H4 (cell line): ENCODE measurements around the gene SPECC1L. TPM values are rescaled to one million over a fixed set of nuclear protein-coding genes. Genes with fewer than 3 reads are reported as not detected.
"Not testable (repeated sequence)": the region's sequence is repeated elsewhere in the genome, so short reads cannot be mapped to it uniquely, and the experiment has no call there.

ENCODE experiments used
- DNase-seq: peaks from one replicate; pipeline ENCODE4 v3.0.0-alpha.2; 2015; ENCODE audit warnings: low spot score
- total RNA-seq: library from RNA; depleted of rRNA; stranded (reverse); fragments of >200 nt; shearing (Covaris generic); gene quantifications from 2 replicates; pipeline ENCODE4 v1.2.3, GENCODE V29; 2014

The SPECC1L gene
- total RNA-seq, 1 experiment from 2014 or later: 10.8 TPM

- DNase-seq: no peak
Measured at GRCh38 chr22:24247011-24247507, 23.6 kb upstream of the SPECC1L start.

GRCh38 chr22:24247564-24248344, 22.9 kb upstream of the SPECC1L start:
- peak; percentile 62 for DNase-seq

- not testable (repeated sequence) for DNase-seq
Measured at GRCh38 chr22:24248611-24249010, 22.0 kb upstream of the SPECC1L start.

- DNase-seq: not testable (repeated sequence)
Measured at GRCh38 chr22:24249413-24249812, 21.2 kb upstream of the SPECC1L start.

GRCh38 chr22:24251286-24251685, 19.3 kb upstream of the SPECC1L start:
- DNase-seq: not testable (repeated sequence)

GRCh38 chr22:24253126-24253525, 17.5 kb upstream of the SPECC1L start:
- DNase-seq: not testable (repeated sequence)

GRCh38 chr22:24256136-24256535, 14.5 kb upstream of the SPECC1L start:
- not testable (repeated sequence) for DNase-seq

GRCh38 chr22:24256736-24257135, 13.9 kb upstream of the SPECC1L start:
- not testable (repeated sequence) for DNase-seq

- peak; percentile 80 for DNase-seq
Measured at GRCh38 chr22:24259459-24259858, 11.2 kb upstream of the SPECC1L start.

GRCh38 chr22:24262185-24262749, 8.4 kb upstream of the SPECC1L start:
- DNase-seq: not testable (repeated sequence)

GRCh38 chr22:24263479-24263878, 7.2 kb upstream of the SPECC1L start:
- DNase-seq: not testable (repeated sequence)

GRCh38 chr22:24264329-24264896, 6.2 kb upstream of the SPECC1L start:
- DNase-seq: not testable (repeated sequence)

GRCh38 chr22:24265734-24266133, 4.9 kb upstream of the SPECC1L start:
- DNase-seq: no peak

GRCh38 chr22:24266495-24266894, 4.1 kb upstream of the SPECC1L start:
- not testable (repeated sequence) for DNase-seq

- no peak for DNase-seq
Measured at GRCh38 chr22:24271386-24271854, 789 bp downstream of the SPECC1L start.

GRCh38 chr22:24273031-24273430, 2.4 kb downstream of the SPECC1L start:
- not testable (repeated sequence) for DNase-seq

- not testable (repeated sequence) for DNase-seq
Measured at GRCh38 chr22:24273906-24274305, 3.3 kb downstream of the SPECC1L start.

- not testable (repeated sequence) for DNase-seq
Measured at GRCh38 chr22:24274696-24275405, 4.2 kb downstream of the SPECC1L start.

GRCh38 chr22:24280363-24280762, 9.7 kb downstream of the SPECC1L start:
- not testable (repeated sequence) for DNase-seq

- no peak for DNase-seq
Measured at GRCh38 chr22:24282401-24282800, 11.8 kb downstream of the SPECC1L start.

- no peak for DNase-seq
Measured at GRCh38 chr22:24284747-24285203, 14.1 kb downstream of the SPECC1L start.

GRCh38 chr22:24285245-24285644, 14.6 kb downstream of the SPECC1L start:
- DNase-seq: no peak
